DMS 273 treated with DMSO at 0.1 percent for 48 hours (cell line): ENCODE results near the gene ABCD1.

ENCODE experiments used
- DNase-seq: peaks from one replicate; lab custom pipeline; 2025; lab: John Stamatoyannopoulos, UW

The ABCD1 gene

DNA sequence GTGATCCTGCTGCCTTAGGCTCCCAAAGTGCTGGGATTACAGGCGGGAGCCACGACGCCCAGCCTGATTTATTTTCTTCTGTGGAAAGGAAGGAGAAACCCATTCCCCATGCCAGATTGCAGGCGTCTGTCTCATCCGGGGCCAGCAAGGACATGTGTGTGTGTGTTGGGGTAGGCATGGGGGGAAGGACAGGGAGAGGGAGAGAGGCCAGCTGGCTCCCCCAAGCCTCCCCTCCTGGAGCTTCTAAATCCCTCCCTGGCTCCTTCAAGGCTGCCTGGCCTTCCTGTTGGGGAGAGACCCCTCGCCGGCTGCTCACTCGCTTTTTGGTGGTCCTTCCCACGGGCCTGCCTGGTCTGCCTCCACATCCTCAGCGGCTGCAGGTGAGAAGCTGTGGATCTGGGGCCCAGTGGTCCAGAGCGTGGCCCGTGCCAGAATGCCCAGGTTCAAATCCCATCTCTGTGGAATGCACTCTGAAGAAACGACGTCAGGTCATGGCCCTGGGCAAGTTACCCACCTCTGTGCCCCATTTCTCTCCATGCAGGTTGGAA lies 38.0 kb downstream of the ABCD1 start:
- no peak for DNase-seq

- no peak for DNase-seq
Observed at GRCh38 chrX:153763298-153763932, 38.8 kb downstream of the ABCD1 start.

GRCh38 chrX:153763989-153764755 lies 39.5 kb downstream of the ABCD1 start, which contains the start of gene PLXNB3:
TSS of gene PLXNB3 (plus strand) at chrX:153764249. CDS start at chrX:153765536, 1,287 bp downstream.
- peak; percentile 63 for DNase-seq

- DNase-seq = no peak
Observed at GRCh38 chrX:153764786-153765137, 40.1 kb downstream of the ABCD1 start.

- DNase-seq = no peak
Observed at GRCh38 chrX:153765138-153766079, 40.8 kb downstream of the ABCD1 start.

DNA sequence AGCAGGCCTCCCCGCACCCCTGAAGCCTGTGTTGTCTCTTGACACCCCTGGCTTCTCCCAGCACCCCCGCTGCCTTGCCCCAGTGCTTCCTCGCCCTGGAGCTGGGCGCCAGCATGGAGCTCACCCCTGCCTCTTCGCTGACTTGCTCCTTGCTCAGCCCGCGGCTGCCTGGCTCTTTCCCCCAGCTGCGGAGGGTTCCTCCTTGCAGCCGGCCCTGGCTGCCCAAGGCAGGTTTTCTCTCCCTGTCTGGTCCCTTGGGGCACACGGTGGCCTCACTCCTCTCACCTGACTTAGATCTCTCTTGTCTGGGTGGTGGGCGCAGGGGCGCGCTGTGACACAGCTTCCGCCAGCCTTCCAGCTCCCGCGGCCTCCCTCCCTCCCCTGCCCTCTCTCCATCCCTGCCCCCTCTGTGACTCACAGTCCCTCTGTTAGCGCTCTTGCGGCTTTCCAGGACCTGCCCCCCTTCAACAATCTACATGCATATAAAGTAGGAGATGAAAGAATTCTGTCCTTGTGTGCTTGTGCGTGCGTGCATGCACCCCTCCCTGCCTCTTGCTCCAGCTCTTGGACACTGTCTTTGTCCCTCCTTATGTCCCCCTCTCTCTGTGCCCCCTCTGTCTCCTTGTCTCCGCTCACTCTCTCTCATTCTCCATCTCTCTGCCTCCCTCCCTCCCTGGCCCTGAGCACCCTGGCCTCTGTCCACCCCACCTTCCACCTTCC lies 41.6 kb downstream of the ABCD1 start:
- DNase-seq = no peak

- DNase-seq = no peak
Observed at GRCh38 chrX:153766871-153767673, 42.4 kb downstream of the ABCD1 start.

GRCh38 chrX:153767674-153768055 lies 43.0 kb downstream of the ABCD1 start:
- DNase-seq = no peak

- no peak for DNase-seq
Observed at GRCh38 chrX:153768311-153769157, 43.9 kb downstream of the ABCD1 start.

- DNase-seq = no peak
Observed at GRCh38 chrX:153769158-153769864, 44.7 kb downstream of the ABCD1 start.

GRCh38 chrX:153769865-153770600 lies 45.4 kb downstream of the ABCD1 start:
- no peak for DNase-seq

DNA sequence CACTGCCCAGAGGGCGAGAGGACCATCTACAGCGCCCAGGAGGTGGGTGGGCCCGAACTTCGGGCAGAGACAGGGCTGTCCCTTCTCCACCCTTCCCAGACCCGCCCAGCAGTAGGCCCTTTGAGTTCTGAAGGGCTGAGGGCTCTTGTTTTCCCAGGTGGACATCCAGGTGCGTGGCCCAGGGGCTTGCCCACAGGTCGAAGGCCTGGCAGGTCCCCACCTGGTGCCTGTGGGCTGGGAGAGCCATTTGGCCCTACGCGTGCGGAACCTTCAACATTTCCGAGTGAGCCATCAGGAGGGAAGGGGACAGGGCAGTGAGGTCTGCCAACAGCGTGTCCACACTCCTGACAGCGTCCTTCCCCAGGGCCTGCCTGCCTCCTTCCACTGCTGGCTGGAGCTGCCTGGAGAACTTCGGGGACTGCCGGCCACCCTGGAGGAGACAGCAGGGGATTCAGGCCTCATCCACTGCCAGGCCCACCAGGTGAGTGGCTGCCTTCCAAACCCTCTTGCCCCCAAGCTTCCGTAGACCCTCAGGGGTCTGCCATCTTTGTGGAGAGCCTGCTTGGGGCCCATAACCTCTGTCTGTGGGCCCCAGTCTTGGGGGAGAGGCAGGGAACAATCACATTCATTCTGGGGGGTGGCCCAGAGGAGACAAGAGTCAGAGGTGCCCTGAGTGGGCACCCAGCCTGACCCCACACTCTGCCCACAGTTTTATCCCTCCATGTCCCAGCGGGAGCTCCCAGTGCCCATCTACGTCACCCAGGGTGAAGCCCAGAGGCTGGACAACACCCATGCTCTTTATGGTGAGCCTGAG lies 46.2 kb downstream of the ABCD1 start:
- DNase-seq = no peak

- no peak for DNase-seq
Observed at GRCh38 chrX:153771415-153772315, 47.0 kb downstream of the ABCD1 start.

- DNase-seq = no peak
Observed at GRCh38 chrX:153772316-153773217, 47.9 kb downstream of the ABCD1 start.

DNA sequence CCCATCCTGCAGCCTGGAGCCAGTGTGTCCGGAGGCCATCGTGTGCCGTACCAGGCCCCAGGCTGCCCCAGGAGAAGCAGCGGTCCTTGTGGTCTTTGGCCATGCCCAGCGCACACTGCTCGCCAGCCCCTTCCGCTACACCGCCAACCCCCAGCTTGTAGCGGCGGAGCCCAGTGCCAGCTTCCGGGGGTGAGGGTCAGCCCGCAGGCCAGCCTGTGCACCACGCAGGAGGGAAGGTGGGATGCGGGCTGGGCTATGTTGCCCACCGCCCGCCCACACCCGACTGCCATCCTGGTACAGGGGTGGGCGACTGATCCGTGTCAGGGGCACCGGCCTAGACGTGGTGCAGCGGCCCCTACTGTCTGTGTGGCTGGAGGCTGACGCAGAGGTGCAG lies 48.6 kb downstream of the ABCD1 start:
- no peak for DNase-seq
